Panc1 (cell line): ENCODE results near the gene SLC2A4RG. TPM values are rescaled to one million over a fixed set of nuclear protein-coding genes. Genes with fewer than 3 reads are reported as not detected.

Source experiments
- ATAC-seq: fragments of 200-7000 bp; cut with Tn5 transposase; 2 replicates; pipeline ENCODE4 v1.9.1; 2020; ENCODE audit warnings: mild to moderate bottlenecking, moderate library complexity
- BruUV-seq: library from RNA; stranded (reverse); fragments of 400-500 nt; replicated peaks from 2 replicates; lab custom pipeline; 2021; lab: Mats Ljungman, UMichigan
- CTCF ChIA-PET: fragments of 300-600 bp; sonication (Branson Sonifier 250); formaldehyde crosslinking; loops from one replicate; lab custom pipeline; 2022; ENCODE audit warnings: antibody characterized with exemption; lab: Charles Lee
- POLR2A ChIA-PET: fragments of 300-600 bp; sonication (Branson Sonifier 250); formaldehyde crosslinking; loops from one replicate; lab custom pipeline; 2022; ENCODE audit warnings: antibody characterized with exemption; lab: Charles Lee
- DNase-seq: peaks from one replicate; pipeline ENCODE4 v3.0.0-alpha.2; 2010; ENCODE audit warnings: low read depth, low spot score
- H3K27ac ChIP-seq: 2 replicates; pipeline ENCODE4 v1.5.1; 2011; ENCODE audit warnings: mild to moderate bottlenecking, low read length, inconsistent platforms
- H3K27me3 ChIP-seq: fragments of 200-500 bp; sonication (Bioruptor generic); 2 replicates; pipeline ENCODE4 v1.6.0; 2014; ENCODE audit warnings: low read length, inconsistent platforms; ENCODE audit not compliant: control insufficient read depth, insufficient read depth
- H3K36me3 ChIP-seq: fragments of 200-500 bp; sonication (Bioruptor generic); 2 replicates; pipeline ENCODE4 v1.5.1; 2014; ENCODE audit warnings: inconsistent platforms, mild to moderate bottlenecking, low read length, moderate library complexity; ENCODE audit not compliant: control insufficient read depth, insufficient read depth
- H3K4me1 ChIP-seq: 2 replicates; pipeline ENCODE4 v1.5.1; 2011; ENCODE audit warnings: inconsistent platforms, mild to moderate bottlenecking, low read length, moderate library complexity; ENCODE audit not compliant: control insufficient read depth, insufficient read depth
- H3K4me3 ChIP-seq, 2 experiments: 2 replicates each; pipeline ENCODE4 v1.5.1; 2011 to 2012; ENCODE audit warnings: low read depth in 2 of 2, low read length in 2 of 2, mild to moderate bottlenecking in 2 of 2, inconsistent platforms in 1 of 2, moderate library complexity in 1 of 2
- H3K9me3 ChIP-seq: fragments of 200-500 bp; sonication (Bioruptor generic); 2 replicates; pipeline ENCODE4 v1.5.1; 2014; ENCODE audit warnings: low read depth, mild to moderate bottlenecking, inconsistent platforms, low read length, moderate library complexity; ENCODE audit not compliant: control insufficient read depth, insufficient read depth
- POLR2AphosphoS5 ChIP-seq: IDR thresholded peaks from 2 replicates; pipeline ENCODE4 v1.6.1; 2012; ENCODE audit warnings: mild to moderate bottlenecking, low read depth, low read length, moderate library complexity
- REST ChIP-seq, 2 experiments: IDR thresholded peaks; 2 replicates each; pipeline ENCODE4 v1.6.1; 2011 to 2012; ENCODE audit warnings: low read depth in 2 of 2, control low read depth in 1 of 2, low read length in 1 of 2, mild to moderate bottlenecking in 1 of 2, moderate library complexity in 1 of 2; ENCODE audit not compliant: insufficient read depth in 1 of 2
- SIN3A ChIP-seq: IDR thresholded peaks from 2 replicates; pipeline ENCODE4 v1.6.1; 2012; ENCODE audit warnings: low read depth, mild to moderate bottlenecking, low read length, moderate library complexity, borderline replicate concordance; ENCODE audit not compliant: insufficient read depth
- TCF7L2 ChIP-seq: IDR thresholded peaks from 2 replicates; pipeline ENCODE4 v1.6.1; 2011; ENCODE audit warnings: mild to moderate bottlenecking, low read depth, low read length, inconsistent platforms
- in situ Hi-C: cut with HindIII; loops from 2 replicates; pipeline ENCODE4 v1.10.0; 2016; ENCODE audit warnings: low sequenced_read_pairs, low pct_unique_long_range_greater_than_20kb
- intact Hi-C: fragments of 100-400 bp; cut with micrococcal nuclease; formaldehyde crosslinking; loops from one replicate; pipeline ENCODE4 v1.10.0; 2022; ENCODE audit not compliant: unreplicated experiment
- total RNA-seq: library from RNA; stranded (reverse); gene quantifications from one replicate; pipeline ENCODE4 v1.2.1, GENCODE V29; 2021; ENCODE audit not compliant: unreplicated experiment
- TF ChIP-seq, protein P1 (sequence below): fragments of 450-650 bp; IDR thresholded peaks from 2 replicates; pipeline ENCODE4 v1.5.1; 2017; ENCODE audit warnings: mild to moderate bottlenecking

SLC2A4RG gene
- total RNA-seq, 1 experiment from 2014 or later: 166 TPM

- CTCF ChIA-PET: interaction anchor here (0.6 kb wide), 1 partner anchor 206 kb away, joined by 3 read pairs; no protein-coding TSS in a partner anchor
- DNase-seq (no peak), ATAC-seq (no peak)
- intact Hi-C loops: no loop called here
- Histone ChIP-seq H3K9me3 (no peaks in the 10 kb centered on the region), H3K27ac (peak overlapping the region; percentile 41), H3K36me3 (peaks cover 9% of the 10 kb centered on the region; the same call in 1 of the 2 replicates), H3K27me3 (no peaks in the 10 kb centered on the region), H3K4me1 (peaks cover 63% of the 10 kb centered on the region), H3K4me3 (no peak overlapping the region)
- TF ChIP-seq POLR2AphosphoS5: peak; percentile 41; the same call in 1 of the 2 replicates
- no peak for TF ChIP-seq TCF7L2
- TF ChIP-seq, protein P1, sequence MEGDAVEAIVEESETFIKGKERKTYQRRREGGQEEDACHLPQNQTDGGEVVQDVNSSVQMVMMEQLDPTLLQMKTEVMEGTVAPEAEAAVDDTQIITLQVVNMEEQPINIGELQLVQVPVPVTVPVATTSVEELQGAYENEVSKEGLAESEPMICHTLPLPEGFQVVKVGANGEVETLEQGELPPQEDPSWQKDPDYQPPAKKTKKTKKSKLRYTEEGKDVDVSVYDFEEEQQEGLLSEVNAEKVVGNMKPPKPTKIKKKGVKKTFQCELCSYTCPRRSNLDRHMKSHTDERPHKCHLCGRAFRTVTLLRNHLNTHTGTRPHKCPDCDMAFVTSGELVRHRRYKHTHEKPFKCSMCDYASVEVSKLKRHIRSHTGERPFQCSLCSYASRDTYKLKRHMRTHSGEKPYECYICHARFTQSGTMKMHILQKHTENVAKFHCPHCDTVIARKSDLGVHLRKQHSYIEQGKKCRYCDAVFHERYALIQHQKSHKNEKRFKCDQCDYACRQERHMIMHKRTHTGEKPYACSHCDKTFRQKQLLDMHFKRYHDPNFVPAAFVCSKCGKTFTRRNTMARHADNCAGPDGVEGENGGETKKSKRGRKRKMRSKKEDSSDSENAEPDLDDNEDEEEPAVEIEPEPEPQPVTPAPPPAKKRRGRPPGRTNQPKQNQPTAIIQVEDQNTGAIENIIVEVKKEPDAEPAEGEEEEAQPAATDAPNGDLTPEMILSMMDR: no peak
- no peak for TF ChIP-seq REST (IDR thresholded peaks at IDR 0.05; ENCODE audit: insufficient read depth in 1 of 2, low read depth in 2 of 2, low read length in 1 of 2)
- TF ChIP-seq SIN3A: no peak
- in situ Hi-C loops: no loop called here
- POLR2A ChIA-PET: interaction anchor here (0.6 kb wide), 1 partner anchor 129 kb away, joined by 3 read pairs; the partner anchor contains the start of gene HELZ2
- no TSS peak for BruUV-seq
Measured at GRCh38 chr20:63702751-63703470, 36.7 kb upstream of the SLC2A4RG start.

GRCh38 chr20:63703471-63703975 is 36.1 kb upstream of the SLC2A4RG start:
- no peaks in the 10 kb centered on the region for H3K9me3 ChIP-seq
- peaks cover 9% of the 10 kb centered on the region; the same call in 1 of the 2 replicates for H3K36me3 ChIP-seq
- no peaks in the 10 kb centered on the region for H3K27me3 ChIP-seq
- intact Hi-C loops: no loop called here
- TF ChIP-seq SIN3A (no peak), POLR2AphosphoS5 (no peak; the same call in 1 of the 2 replicates), REST (IDR thresholded peaks at IDR 0.05; ENCODE audit: insufficient read depth in 1 of 2, low read depth in 2 of 2, low read length in 1 of 2) (no peak), TCF7L2 (no peak)
- TF ChIP-seq, protein P1: no peak
- DNase-seq (no peak), ATAC-seq (no peak)
- POLR2A ChIA-PET: no interaction called here
- in situ Hi-C loops: no loop called here
- peaks cover 57% of the 10 kb centered on the region for H3K4me1 ChIP-seq
- H3K4me3 ChIP-seq: no peak overlapping the region
- H3K27ac ChIP-seq: no peak overlapping the region
- CTCF ChIA-PET: no interaction called here
- no TSS peak for BruUV-seq
